Left lung (tissue), 10 donors: ENCODE results near the gene FANCL. TPM values are rescaled to one million over a fixed set of nuclear protein-coding genes. Genes with fewer than 3 reads are reported as not detected.
"Not testable (repeated sequence)": the region's sequence is repeated elsewhere in the genome, so short reads cannot be mapped to it uniquely, and the experiment has no call there.

Source experiments
- ATAC-seq: fragments of 200-7000 bp; cut with Tn5 transposase; one replicate; pipeline ENCODE4 v1.9.1; 2020; ENCODE audit warnings: moderate library complexity
- DNase-seq, 4 donors: peaks; one replicate each; pipeline ENCODE4 v3.0.0-alpha.2; 2013 to 2020
- H3K27ac ChIP-seq, 2 donors: fragments of 200-600 bp; sonication (generic) in 1 of 2; one replicate each; pipeline versions ENCODE4 v1.5.0 to v1.8.0; 2020 to 2021
- H3K27me3 ChIP-seq, 2 donors: fragments of 200-600 bp; sonication (generic) in 1 of 2; one replicate each; pipeline versions ENCODE4 v1.5.0 to v1.8.0; 2020 to 2021
- H3K36me3 ChIP-seq, 2 donors: fragments of 200-600 bp; sonication (generic) in 1 of 2; one replicate each; pipeline versions ENCODE4 v1.5.0 to v1.8.0; 2020 to 2021
- H3K4me1 ChIP-seq, 2 donors: fragments of 200-600 bp; one replicate each; pipeline ENCODE4 v1.8.0; 2021
- H3K4me3 ChIP-seq, 2 donors: fragments of 200-600 bp; sonication (generic) in 1 of 2; one replicate each; pipeline versions ENCODE4 v1.5.0 to v1.8.0; 2020 to 2021; ENCODE audit warnings: mild to moderate bottlenecking in 1 of 2
- H3K9me3 ChIP-seq, 2 donors: fragments of 200-600 bp; sonication (generic) in 1 of 2; one replicate each; pipeline versions ENCODE4 v1.5.0 to v1.8.0; 2020 to 2021
- CTCF ChIP-seq, 2 donors: fragments of 200-600 bp; sonication (generic) in 1 of 2; IDR thresholded peaks; one replicate each; pipeline versions ENCODE4 v1.5.0 to v1.8.0; 2021; ENCODE audit warnings: antibody characterized with exemption in 2 of 2
- intact Hi-C, 2 donors: fragments of 100-400 bp; cut with DNase I; formaldehyde crosslinking; loops; one replicate each; pipeline versions ENCODE4 v1.11.2 to v1.14.2; 2022
- polyA plus RNA-seq, 6 donors: library from polyadenylated mRNA; unstranded; fragments of 120-200 nt; gene quantifications; one replicate each; pipeline ENCODE4 v1.2.1, GENCODE V29; 2013; ENCODE audit not compliant: insufficient read length in 6 of 6
- total RNA-seq, 2 donors: library from RNA; stranded (reverse); fragmentation: NEBNext Ultra II Directional; extraction: Animal tissue kit (Norgen Biotek cat#: 25700); gene quantifications; one replicate each; pipeline ENCODE4 v1.2.1, GENCODE V29; 2021
- donor health status: DM: no; HTN: yes; CAD: no.
- donor health status: DM: no; HTN: no; CAD: no.

FANCL gene
- total and polyA plus RNA-seq, 8 donors, result 18.0 to 111 (median 93.9) TPM

GRCh38 chr2:58158481-58158880 is 82.6 kb downstream of the FANCL start:
- TF ChIP-seq CTCF (IDR thresholded peaks at IDR 0.05), result no peak
- no peaks in the 10 kb centered on the region for H3K9me3 ChIP-seq
- H3K4me1 ChIP-seq, result no peaks in the 10 kb centered on the region
- DNase-seq, result peak in 1 of 4 donors; percentile 45
- no peak overlapping the region for H3K27ac ChIP-seq
- no peak for ATAC-seq
- peaks cover 0 to 50% of the 10 kb centered on the region in 2 donors for H3K36me3 ChIP-seq
- intact Hi-C loops, result no loop called here
- H3K27me3 ChIP-seq, result no peaks in the 10 kb centered on the region
- no peak overlapping the region for H3K4me3 ChIP-seq

GRCh38 chr2:58157754-58158153 is 83.4 kb downstream of the FANCL start:
- Histone ChIP-seq H3K4me1 (no peaks in the 10 kb centered on the region), H3K36me3 (peaks cover 0 to 50% of the 10 kb centered on the region in 2 donors), H3K4me3 (no peak overlapping the region), H3K27me3 (no peaks in the 10 kb centered on the region), H3K9me3 (no peaks in the 10 kb centered on the region), H3K27ac (no peak overlapping the region)
- intact Hi-C loops, result no loop called here
- no peak for ATAC-seq
- DNase-seq, result no peak
- no peak for TF ChIP-seq CTCF (IDR thresholded peaks at IDR 0.05)

GRCh38 chr2:58156780-58157179 is 84.3 kb downstream of the FANCL start:
- Histone ChIP-seq H3K9me3 (no peaks in the 10 kb centered on the region), H3K36me3 (peaks cover 0 to 46% of the 10 kb centered on the region in 2 donors), H3K4me1 (no peaks in the 10 kb centered on the region), H3K27me3 (no peaks in the 10 kb centered on the region), H3K4me3 (no peak overlapping the region), H3K27ac (no peak overlapping the region)
- intact Hi-C loops, result no loop called here
- ATAC-seq (no peak), DNase-seq (no peak)
- TF ChIP-seq CTCF (IDR thresholded peaks at IDR 0.05), result no peak

- DNase-seq (no peak), ATAC-seq (peak; percentile 94)
- Histone ChIP-seq H3K9me3 (no peaks in the 10 kb centered on the region), H3K4me1 (no peaks in the 10 kb centered on the region), H3K4me3 (no peak overlapping the region), H3K27me3 (no peaks in the 10 kb centered on the region), H3K27ac (no peak overlapping the region), H3K36me3 (peaks cover 0 to 32% of the 10 kb centered on the region in 2 donors)
- intact Hi-C loops, result no loop called here
- TF ChIP-seq CTCF (IDR thresholded peaks at IDR 0.05), result no peak
Observed at GRCh38 chr2:58155160-58155778, 85.9 kb downstream of the FANCL start.

- peaks cover 0 to 10% of the 10 kb centered on the region in 2 donors for H3K36me3 ChIP-seq
- H3K4me3 ChIP-seq, result no peak overlapping the region
- ATAC-seq (no peak), DNase-seq (no peak)
- no peaks in the 10 kb centered on the region for H3K27me3 ChIP-seq
- no peaks in the 10 kb centered on the region for H3K9me3 ChIP-seq
- intact Hi-C loops, result no loop called here
- no peak overlapping the region for H3K27ac ChIP-seq
- TF ChIP-seq CTCF (IDR thresholded peaks at IDR 0.05), result no peak
- no peaks in the 10 kb centered on the region for H3K4me1 ChIP-seq
Observed at GRCh38 chr2:58146707-58147106, 94.4 kb downstream of the FANCL start.

- H3K27ac ChIP-seq, ATAC-seq, H3K4me3 ChIP-seq, H3K4me1 ChIP-seq, DNase-seq, H3K27me3 ChIP-seq, H3K9me3 ChIP-seq, intact Hi-C loops: not testable (repeated sequence)
- H3K36me3 ChIP-seq, result peaks cover 0 to 13% of the 10 kb centered on the region in 2 donors
Observed at GRCh38 chr2:58145769-58146168, 95.4 kb downstream of the FANCL start.
